NCI-H446 (cell line): ENCODE data around the gene ADAMTSL1.
"Not testable (repeated sequence)": the region's sequence is repeated elsewhere in the genome, so short reads cannot be mapped to it uniquely, and the experiment has no call there.

ENCODE experiments used
- DNase-seq, 2 experiments: peaks; one replicate each; lab custom pipeline; 2025; lab: John Stamatoyannopoulos, UW

The ADAMTSL1 gene

DNA sequence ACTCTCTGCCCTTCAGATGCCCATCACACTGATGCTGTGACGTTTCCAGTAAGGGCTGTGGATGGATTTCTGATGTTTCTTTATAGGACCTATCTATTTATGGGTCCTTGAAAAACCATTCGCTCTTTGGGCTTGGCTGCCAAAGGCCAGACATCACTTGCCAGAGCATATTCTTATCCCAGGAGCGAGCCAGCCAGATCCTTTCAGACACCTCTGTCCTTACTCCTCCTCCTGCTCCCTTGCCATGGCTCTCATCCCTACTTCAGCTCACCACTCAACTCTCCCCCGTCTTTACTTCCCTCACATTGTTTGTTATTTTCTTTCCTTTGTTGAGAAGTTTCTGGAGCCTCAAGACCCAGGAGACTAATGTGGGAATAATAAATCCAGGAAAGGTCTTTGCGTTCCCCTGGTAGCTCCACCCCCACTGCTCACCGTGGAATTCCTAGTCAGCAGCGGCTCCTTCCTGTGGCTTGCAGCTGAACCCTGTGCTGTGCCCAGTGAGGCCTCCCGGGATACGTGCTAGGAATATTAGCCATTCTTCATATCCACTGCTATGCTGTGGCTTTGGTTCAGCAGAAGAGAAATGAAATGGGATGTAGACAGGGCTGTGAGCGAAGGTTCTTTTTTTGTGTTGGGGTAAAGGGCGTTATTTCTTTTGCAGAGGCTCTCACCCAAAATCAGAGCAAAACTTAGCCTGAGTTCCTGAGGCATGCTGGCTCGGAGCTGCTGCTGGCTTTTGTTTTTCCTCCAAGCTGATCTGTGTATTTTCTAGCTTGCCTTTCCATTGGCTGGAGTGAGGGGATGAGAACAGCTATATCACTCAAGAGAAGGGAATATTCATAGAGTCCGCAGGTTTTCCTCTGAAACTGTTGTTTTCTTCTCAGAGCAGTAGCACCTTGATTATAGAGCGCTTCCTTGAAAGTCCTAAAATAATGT, 387.9 kb downstream of the ADAMTSL1 start:
- no peak for DNase-seq

DNA sequence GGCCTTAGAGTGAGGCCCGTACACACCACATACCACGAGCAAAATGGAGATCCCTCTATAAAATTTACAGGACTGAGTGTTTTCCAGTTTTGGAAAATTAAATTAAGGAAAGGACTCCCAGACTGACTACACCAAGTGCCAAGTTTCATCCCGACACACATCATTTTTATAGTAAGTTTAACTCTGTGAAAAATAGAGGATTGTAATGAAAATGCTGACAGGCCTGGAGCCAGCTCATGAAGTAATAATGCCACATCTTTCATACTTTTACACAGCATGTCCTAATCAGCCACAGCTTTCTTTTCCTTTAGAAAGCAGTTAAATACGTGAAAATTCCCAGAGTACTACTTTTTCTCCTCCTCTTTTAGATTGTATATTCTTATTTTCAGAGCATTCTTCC, 389.8 kb downstream of the ADAMTSL1 start:
- DNase-seq: no peak

DNA sequence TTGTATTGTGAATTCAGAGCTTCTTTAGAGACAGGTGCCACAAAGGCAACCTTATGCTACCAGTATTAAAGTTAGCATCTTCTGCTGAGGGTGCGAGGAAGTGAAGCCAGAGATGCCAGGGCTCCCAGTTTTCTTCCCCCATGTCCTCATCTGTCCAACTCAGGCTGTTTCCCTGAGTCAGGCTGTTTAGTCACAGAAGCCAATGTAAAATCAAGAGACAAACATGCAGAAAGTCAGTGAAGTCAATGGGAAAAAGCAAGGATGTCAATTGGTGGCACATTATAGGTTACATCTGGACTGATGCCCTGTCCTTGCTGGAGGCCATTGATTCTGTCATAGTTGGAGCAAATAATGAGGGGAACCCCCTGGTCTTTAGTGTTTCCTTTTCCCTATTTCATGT, 390.6 kb downstream of the ADAMTSL1 start:
- DNase-seq: no peak

DNA sequence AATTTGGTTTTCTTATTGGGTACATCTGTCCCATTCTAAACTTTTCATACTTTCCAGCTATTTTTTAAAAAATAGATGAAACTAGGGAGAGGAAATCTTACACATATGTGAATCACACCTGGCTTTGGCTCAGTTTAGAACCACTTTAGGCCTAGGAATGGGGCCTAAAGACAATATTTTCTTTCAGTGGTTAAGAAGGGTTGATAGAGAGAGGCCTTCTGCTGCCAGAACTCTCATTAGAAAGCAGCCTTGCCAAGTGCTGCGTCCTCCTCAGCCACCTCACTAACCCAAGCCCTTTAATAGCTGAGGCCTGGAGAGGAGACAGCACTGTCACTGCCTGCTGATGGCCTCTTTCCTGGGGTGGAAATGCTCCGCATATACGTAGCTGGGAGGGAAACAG, 391.6 kb downstream of the ADAMTSL1 start:
- DNase-seq: no peak

DNA sequence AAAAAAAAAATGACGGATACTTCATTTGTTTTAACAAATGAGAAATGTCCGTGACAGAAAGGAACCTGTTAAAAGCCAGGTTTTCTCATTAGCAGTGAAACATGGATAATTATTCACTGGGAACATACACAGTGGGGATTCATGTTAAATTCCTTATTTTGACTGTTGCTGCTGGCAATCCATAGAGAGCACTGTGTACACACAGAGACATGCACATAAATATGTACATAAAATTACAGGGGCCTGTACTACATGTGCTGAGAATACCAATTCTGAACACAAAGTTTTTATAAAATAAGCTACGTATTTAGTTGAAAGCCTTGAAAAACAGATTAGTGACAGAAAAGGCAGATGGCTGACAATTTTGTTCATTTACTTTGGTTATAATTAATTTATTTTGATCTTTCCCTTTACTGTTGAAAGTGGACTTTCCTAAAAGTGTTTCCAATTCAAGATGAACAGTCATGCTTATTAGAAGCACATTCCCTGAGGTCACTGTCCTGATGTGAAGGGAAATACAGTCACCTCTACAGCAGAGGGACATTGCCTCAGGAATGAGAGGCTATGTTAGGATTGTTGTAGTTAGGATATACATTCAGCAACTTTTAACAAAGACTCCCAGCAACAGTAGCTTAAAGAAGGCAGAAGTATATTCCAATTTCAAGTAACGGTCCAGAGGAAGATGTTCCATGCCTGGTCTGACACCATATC, 392.3 kb downstream of the ADAMTSL1 start:
- no peak for DNase-seq

DNA sequence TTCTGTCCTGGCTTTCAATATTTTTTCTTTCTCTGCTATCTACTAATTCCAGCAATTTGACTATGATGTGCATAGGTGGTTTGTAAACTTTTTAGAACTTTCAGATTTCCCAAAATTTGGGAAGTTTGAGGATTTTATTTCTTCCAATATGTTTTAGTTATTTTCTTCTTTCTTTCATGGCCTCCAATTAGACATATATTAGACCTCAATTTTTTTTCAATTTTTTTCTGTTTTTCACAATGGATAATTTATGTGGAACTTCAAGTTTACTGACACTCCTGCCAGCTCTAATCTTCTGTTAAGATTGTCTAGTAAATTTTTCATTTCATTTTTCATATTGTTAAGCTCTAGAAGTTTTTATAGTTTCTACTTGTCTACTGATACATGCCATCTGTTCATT, 395.8 kb downstream of the ADAMTSL1 start:
- no peak for DNase-seq

DNA sequence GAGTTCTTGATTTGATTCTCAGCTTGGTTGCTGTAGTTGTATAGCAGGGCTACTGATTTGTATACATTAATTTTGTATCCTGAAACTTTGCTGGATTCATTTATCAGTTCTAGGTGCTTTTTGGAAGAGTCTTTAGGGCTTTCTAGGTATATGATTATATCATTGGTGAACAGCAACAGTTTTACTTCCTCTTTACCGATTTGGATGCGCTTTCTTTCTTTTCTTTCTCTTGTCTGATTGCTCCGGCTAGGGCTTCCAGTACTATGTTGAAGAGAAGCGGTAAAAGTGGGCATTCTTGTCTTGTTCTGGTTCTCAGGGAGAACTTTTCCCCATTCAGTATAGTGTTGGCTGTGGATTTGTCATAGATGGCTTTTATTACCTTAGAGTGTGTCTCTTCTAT, 400.1 kb downstream of the ADAMTSL1 start:
- DNase-seq: no peak

DNA sequence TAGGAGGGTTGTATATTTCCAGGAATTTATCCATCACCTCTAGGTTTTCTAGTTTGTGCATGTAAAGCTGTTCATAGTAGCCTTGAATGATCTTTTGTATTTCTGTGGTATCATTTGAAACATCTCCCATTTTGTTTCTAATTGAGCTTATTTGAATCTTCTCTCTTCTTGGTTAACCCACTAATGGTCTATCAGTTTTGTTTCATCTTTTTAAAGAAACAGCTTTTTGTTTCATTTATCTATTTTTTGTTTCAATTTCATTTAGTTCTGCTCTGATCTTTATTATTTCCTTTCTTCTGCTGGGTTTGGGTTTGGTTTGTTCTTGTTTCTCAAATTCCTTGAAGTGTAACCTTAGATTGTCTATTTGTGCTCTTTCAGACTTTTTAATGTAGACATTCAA, 401.0 kb downstream of the ADAMTSL1 start:
- DNase-seq: not testable (repeated sequence)

DNA sequence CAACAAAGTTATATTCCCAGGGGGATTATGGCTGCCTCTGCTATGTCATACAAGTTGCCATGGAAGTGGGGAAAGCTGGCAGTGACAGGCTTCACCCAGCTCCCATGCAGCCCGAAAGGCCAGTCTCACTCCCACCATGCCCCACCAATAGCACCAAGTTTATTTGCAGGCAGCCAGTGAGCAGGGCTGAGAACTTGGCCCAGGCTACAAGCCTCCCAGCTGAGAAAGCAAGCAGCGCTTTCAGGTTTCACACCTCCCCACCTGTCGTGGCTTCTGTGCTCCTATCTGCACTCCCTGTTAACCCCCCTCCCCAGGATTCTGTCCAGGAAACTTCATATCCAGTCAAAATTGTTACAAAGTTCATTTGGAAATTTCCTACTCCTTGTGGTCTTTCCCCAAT, 404.0 kb downstream of the ADAMTSL1 start:
- no peak for DNase-seq

DNA sequence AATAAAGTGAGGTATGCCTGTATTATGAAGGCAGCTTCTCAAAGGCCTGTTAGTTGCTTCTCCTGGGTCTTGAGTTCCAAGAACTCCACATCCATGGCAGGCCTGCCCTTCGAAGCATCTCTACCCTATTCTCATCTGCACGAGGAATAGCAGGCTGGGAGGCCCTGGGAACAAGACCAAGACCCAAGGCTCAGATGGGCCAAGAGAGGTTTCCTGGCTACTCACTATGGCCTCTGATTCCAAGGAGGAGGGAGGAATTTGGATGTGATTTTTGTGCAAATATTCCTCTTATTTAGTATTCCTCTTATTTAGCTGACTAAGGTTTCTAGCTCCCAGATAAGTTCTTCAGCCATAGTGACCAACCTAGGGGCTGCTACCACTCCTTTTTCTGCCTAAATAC, 407.8 kb downstream of the ADAMTSL1 start:
- DNase-seq: no peak

DNA sequence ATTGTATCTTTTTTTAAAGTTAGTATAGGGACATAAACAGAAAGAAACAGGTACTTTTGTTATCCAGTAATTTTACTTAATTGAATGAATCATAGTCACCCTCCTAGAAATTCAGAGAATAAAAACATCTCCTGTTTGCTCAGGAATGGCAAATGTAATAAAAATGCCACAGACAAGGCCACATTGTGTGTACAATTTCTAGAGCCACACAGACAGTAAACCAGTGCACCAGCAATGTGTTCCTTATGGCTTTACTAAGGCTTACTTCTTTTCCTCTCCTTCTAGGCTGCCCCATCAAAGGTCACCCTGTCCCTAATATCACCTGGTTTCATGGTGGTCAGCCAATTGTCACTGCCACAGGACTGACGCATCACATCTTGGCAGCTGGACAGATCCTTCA, 413.6 kb downstream of the ADAMTSL1 start:
- no peak for DNase-seq

DNA sequence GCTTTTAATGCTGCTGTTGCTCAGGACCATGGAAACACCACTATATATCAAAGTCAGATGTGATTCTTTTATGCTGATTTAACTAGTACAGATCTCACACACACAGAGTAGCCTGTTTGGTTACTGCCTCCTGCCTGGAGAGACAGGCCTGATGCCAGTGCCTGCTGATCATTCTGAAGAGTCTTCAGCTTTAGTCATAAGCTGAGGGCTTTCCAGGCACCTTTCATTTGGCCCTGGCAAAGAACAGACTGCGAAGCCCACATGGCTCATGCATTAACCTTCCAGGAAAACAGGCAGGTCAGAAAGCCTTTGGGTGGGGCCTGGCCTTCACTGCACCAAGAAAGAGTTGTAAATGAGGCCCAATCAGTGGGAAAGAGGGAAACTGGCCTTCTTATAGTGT, 414.3 kb downstream of the ADAMTSL1 start:
- DNase-seq: peak in 1 of 2 experiments; percentile 57

DNA sequence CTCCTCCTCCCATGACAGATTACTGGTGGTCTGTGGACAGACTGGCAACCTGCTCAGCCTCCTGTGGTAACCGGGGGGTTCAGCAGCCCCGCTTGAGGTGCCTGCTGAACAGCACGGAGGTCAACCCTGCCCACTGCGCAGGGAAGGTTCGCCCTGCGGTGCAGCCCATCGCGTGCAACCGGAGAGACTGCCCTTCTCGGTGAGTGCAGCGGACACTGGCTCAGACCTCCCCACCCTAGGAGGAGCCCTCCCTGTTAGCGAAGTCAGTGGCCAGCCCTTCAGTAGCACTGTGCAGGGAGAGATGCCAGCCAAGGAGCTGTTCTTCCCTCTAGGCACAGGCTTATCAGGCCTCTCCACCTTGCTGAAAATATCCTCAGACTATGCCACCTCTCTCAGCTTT, 415.6 kb downstream of the ADAMTSL1 start:
- no peak for DNase-seq

DNA sequence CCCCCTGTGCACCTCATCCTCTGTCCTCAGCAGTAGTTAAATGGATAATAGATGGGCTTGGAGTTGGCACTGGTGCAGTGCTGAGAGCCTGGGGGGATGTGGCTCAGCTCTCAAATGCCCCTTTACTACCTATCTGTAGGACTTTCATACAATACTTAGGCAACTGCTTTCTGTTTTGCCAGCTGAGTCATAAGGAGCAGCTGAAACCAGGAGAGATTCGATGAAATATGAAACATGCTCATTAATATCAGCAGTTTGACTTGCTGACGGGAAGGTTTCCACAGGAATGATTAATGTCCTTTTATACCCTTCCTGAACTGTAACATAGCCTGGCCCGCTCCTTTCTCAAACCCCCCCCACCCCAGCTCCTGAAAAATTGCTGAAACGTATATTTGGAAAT, 416.4 kb downstream of the ADAMTSL1 start:
- DNase-seq: peak in 1 of 2 experiments; percentile 38

DNA sequence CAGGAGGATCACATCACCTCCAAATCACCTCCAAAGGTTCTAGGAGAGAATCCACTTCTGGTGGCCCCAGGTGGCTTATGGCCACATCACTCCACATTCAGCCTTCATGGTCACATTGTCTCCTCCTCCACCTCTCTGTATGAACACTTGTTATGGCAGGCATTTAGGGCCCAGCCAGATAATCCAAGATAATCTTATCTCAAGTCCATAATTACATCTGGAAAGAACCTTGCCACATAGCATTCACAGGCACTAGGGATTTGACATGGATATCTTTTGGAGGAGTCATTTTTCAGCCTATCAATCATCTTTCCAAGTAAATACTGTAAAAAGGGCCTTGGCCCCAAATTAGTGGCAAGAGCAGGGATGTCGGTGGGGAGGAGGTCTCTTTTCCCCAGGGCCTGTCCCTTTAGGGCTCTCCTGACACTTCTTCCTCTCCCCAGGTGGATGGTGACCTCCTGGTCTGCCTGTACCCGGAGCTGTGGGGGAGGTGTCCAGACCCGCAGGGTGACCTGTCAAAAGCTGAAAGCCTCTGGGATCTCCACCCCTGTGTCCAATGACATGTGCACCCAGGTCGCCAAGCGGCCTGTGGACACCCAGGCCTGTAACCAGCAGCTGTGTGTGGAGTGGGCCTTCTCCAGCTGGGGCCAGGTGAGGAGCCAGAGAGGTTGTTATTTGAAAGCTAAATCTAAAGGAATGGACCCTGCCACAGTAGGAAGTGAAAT, 418.2 kb downstream of the ADAMTSL1 start:
- DNase-seq: no peak

DNA sequence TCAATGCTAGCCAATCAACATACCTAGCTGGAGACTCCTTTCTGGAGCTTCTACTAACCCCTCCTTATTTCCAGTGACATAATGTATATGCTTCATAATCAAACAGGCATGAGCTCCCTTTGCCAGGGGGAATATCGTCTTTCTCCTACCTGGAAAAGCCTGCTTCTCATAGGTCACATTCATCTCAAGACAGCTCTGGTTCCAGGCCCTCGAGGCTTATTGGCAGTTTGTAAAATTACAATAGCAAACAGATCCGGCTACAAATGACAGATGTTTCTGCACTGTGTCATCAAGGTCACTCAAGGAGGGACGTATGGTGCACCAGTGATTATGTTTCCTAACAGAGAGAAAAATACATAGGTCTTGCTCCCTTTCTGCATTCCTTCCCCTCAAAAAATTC, 419.1 kb downstream of the ADAMTSL1 start:
- no peak for DNase-seq

DNA sequence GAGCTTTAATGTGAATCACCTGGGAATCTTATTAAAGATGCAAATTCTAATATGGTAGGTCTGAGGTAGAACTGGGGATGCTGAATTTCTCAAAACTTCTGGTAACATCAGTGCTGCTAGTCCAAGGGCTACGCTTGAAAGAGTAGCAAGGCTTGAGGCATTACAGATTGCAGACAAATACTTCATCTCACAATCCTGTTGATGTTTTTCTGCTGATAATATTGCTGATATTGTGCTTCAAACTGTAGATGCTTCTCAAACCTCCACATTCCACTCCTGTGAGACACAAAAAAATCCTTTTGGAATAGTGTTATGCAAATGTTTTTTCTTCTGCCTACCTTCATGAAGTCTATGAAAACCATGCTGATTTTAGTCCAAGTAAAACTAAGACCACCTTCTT, 419.5 kb downstream of the ADAMTSL1 start:
- DNase-seq: no peak

DNA sequence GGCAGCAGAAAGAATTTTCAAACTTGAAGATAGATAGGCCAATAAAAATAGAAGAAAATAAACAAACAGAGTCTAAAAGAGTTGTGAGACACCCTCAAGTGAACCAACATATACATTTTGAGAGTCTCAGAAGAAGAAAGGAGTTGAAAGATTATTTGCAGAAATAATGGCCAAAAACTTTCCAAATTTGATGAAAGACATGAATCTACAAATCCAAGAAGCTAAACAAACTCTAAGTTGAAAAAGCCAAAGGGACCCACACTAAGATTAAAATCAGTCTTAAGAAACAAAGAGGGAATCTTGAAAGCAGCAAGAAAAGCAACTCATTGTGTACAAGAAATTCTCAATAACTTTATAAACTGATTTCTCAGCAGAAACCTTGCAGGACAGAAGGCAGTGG, 422.1 kb downstream of the ADAMTSL1 start:
- DNase-seq: no peak

DNA sequence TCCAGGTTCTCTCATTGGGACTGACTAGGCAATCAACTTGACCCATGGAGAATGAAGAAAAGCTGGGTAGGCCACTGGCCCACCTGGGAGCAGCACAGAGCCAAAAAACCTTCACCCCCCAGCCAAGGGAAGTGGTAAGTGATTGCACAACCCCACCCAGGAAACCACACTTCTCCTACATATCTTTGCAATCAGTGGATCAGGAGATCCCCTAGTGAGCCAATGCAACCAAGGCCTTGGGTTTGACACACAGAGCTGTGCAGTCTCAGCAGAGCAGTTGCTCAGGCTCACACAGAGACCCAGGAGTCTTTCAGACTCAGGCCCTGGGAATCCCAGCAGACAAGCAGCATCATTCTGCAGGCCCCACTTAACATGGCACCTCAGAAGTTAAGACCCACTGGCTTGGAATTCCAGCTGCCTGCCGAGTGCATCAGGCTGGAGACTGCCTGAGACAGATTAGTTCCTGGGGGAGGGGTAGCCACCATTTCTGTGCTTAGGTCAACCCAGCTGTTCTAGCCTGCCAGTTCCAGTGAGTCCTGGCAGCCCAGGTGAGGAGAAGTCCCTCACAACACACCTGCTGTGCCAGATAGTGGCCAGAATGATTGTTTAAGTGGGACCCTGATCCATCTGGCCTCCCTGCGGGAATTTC, 422.7 kb downstream of the ADAMTSL1 start:
- no peak for DNase-seq

DNA sequence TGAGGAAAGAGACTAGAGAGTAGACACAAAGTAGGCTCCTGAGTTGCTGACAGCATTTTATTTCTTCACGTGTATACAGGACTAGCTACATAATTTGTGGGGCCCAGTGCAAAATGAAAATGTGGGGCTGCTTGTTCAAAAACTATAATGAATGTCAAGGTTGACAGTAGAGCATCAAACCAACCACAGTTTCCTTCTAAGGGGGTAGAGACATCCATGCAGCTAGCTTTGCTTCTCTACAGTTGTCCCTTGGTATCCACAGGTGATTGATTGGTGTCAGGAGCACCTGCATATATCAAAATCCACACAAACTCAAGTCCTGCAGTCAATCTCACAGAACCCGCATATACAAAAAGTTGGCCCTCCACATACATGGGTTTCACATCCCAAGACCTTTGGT, 429.5 kb downstream of the ADAMTSL1 start:
- DNase-seq: no peak

DNA sequence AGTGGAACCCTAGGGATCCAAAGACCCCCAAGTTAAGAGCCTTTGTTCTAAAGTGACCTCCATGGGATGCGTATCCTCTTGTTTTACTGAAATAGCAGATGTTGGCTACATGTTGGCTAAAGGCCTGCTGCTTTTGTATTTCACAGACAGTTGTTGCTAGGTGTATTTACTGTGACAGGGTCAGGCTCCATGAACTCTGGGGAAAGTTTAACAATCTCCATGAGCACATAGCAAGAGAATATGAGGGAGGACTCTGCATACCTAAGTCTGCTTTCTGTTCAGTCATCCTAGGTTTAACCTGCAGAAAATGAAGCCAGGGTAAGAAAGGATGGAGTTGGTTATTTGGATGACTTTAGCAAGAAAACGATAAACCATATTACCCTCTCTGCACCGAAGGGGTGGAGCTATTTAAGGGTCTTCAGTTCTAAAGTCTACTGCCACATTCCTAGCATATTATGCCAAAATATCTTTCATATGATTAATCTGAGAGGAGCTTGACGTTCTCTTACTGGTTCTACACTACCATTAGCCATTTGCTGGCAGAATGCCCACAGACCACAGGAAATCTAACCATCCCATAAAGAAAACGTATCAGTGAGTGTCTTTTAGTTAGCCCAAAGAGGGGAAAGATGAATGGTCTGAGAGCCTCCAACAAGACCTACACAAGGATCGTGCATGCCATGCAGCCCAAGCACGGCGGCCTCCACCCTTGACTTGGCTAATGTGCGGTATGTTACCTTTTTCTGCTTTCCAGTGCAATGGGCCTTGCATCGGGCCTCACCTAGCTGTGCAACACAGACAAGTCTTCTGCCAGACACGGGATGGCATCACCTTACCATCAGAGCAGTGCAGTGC, 431.3 kb downstream of the ADAMTSL1 start:
- no peak for DNase-seq
